Stomach (tissue), 9 donors: ENCODE data around the gene FTO. TPM values are rescaled to one million over a fixed set of nuclear protein-coding genes. Genes with fewer than 3 reads are reported as not detected.
"Not testable (repeated sequence)": the region's sequence is repeated elsewhere in the genome, so short reads cannot be mapped to it uniquely, and the experiment has no call there.

Source experiments
- DNase-seq, 2 donors: peaks; one replicate each; pipeline versions ENCODE4 v3.0.0 to v3.0.0-alpha.2; 2013 to 2019
- H3K27ac ChIP-seq, 5 donors: fragments of 200-600 bp in 4 of 5; sonication (generic) in 4 of 5; one replicate each; pipeline ENCODE4 v1.5.1; 2013 to 2019; ENCODE audit warnings: mild to moderate bottlenecking in 1 of 5, moderate library complexity in 1 of 5
- H3K27me3 ChIP-seq, 3 donors: fragments of 200-600 bp; sonication (generic); one replicate each; pipeline ENCODE4 v1.5.1; 2017 to 2019; ENCODE audit warnings: mixed run types in 1 of 3
- H3K36me3 ChIP-seq, 4 donors: fragments of 200-600 bp; sonication (generic); 1 replicate in 3 of 4; 2 replicates in 1 of 4; pipeline ENCODE4 v1.5.1; 2016 to 2019
- H3K4me1 ChIP-seq, 4 donors: fragments of 200-600 bp; sonication (generic); one replicate each; pipeline ENCODE4 v1.5.1; 2016 to 2019
- H3K4me3 ChIP-seq, 4 donors: fragments of 200-600 bp; sonication (generic) in 3 of 4; one replicate each; pipeline ENCODE4 v1.5.1; 2016 to 2019; ENCODE audit warnings: mild to moderate bottlenecking in 1 of 4
- H3K9me3 ChIP-seq, 4 donors: fragments of 200-600 bp; sonication (generic); one replicate each; pipeline ENCODE4 v1.5.1; 2016 to 2019
- EP300 ChIP-seq: sonication (generic); formaldehyde crosslinking; IDR thresholded peaks from one replicate; pipeline ENCODE4 v1.6.1; 2017; ENCODE audit warnings: antibody characterized with exemption
- POLR2A ChIP-seq, 4 donors: fragments of 450-650 bp; IDR thresholded peaks; one replicate each; pipeline ENCODE4 v1.6.1; 2016; ENCODE audit warnings: antibody characterized with exemption in 4 of 4, control low read depth in 2 of 4, mild to moderate bottlenecking in 1 of 4, moderate library complexity in 1 of 4
- POLR2AphosphoS5 ChIP-seq, 3 donors: sonication (generic); formaldehyde crosslinking; IDR thresholded peaks; one replicate each; pipeline ENCODE4 v1.6.1; 2016; ENCODE audit warnings: antibody characterized with exemption in 3 of 3
- WGBS, 5 donors: extraction: QIAGEN DNeasy Blood & Tissue Kit in 3 of 5; methylation state at CpG; one replicate each; pipeline versions ENCODE4 v1.1.5 to v1.1.7; 2013 to 2018; 5-methylcytosine and 5-hydroxymethylcytosine counted together
- intact Hi-C: fragments of 100-400 bp; cut with DNase I; formaldehyde crosslinking; loops from one replicate; pipeline ENCODE4 v1.15.1; 2023; ENCODE audit warnings: low total_unique reads
- polyA plus RNA-seq, 3 donors: library from polyadenylated mRNA; stranded (reverse); fragments of 200-250 nt; gene quantifications; one replicate each; pipeline ENCODE4 v1.2.3, GENCODE V29; 2013
- total RNA-seq, 5 donors: library from RNA; depleted of rRNA; stranded (reverse); fragments of >200 nt; gene quantifications; one replicate each; pipeline versions ENCODE4 v1.1.0 to v1.2.3, GENCODE V29; 2014 to 2016
- TF ChIP-seq, protein P1 (sequence below), 7 experiments: fragments of 450-650 bp in 4 of 7; fragments of 200-600 bp in 3 of 7; sonication (generic) in 3 of 7; IDR thresholded peaks; one replicate each; pipeline ENCODE4 v1.5.1; 2016 to 2019; ENCODE audit warnings: antibody characterized with exemption in 7 of 7, control low read depth in 2 of 7, mild to moderate bottlenecking in 1 of 7
- donor health status: healthy with polysubstance abuse.
- donor health status: Bipolar disorder and iron deficiency.
- donor health status: healthy.

The FTO gene
- total and polyA plus RNA-seq, 8 donors: 9.3 to 88.7 (median 24.6) TPM

DNA sequence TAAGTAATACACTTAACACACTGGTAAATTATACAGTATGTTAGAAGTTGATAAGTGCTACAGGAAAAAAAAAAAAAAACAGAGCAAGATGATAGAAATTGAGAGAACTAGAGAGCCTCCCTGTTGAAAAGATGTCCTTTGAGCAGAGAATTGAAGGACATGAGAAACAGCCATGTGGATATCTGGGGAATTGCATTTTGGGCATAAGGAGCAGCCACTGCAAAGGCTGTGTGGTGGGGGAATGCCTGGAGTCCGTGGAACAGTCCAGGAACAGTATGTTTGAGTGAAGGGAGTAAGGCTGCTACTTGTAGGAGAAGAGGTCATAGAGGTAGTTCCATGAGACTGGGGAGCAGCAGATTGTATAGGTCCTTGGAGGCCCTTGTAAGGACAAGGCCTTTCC lies 178.4 kb downstream of the FTO start:
- no peaks in the 10 kb centered on the region for H3K9me3 ChIP-seq
- H3K4me3 ChIP-seq: no peak overlapping the region
- TF ChIP-seq, protein P1, sequence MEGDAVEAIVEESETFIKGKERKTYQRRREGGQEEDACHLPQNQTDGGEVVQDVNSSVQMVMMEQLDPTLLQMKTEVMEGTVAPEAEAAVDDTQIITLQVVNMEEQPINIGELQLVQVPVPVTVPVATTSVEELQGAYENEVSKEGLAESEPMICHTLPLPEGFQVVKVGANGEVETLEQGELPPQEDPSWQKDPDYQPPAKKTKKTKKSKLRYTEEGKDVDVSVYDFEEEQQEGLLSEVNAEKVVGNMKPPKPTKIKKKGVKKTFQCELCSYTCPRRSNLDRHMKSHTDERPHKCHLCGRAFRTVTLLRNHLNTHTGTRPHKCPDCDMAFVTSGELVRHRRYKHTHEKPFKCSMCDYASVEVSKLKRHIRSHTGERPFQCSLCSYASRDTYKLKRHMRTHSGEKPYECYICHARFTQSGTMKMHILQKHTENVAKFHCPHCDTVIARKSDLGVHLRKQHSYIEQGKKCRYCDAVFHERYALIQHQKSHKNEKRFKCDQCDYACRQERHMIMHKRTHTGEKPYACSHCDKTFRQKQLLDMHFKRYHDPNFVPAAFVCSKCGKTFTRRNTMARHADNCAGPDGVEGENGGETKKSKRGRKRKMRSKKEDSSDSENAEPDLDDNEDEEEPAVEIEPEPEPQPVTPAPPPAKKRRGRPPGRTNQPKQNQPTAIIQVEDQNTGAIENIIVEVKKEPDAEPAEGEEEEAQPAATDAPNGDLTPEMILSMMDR (IDR thresholded peaks at IDR 0.05): no peak
- TF ChIP-seq EP300 (no peak), POLR2A (IDR thresholded peaks at IDR 0.05) (no peak), POLR2AphosphoS5 (IDR thresholded peaks at IDR 0.05) (no peak)
- H3K4me1 ChIP-seq: no peaks in the 10 kb centered on the region
- no peak for DNase-seq
- peaks cover 0 to 47% (median 31%) of the 10 kb centered on the region in 4 donors for H3K36me3 ChIP-seq
- 87 to 97% (median 96%) methylated on average over 1 of the region's 1 CpG for WGBS, 5 donors
- intact Hi-C loops: no loop called here
- no peak overlapping the region for H3K27ac ChIP-seq
- no peaks in the 10 kb centered on the region for H3K27me3 ChIP-seq

DNA sequence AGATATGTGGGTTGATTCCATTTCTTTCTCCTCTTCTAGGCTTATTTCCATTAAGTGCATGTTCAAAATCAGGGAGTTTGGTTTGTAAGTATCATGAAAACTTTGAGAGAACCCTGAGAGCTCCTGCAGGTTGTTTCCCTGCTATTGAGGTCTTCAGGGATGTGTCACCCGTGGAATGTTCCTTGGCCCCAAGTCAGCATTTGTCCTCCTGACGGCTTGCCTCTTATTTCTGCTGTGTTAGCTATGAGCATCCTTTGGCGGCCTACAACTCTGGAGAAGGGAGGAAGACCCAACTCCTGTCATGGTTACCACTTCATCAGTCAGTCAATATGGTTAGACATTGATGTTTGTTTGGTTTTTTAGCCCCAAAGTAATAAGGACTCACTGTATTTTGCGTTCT lies 180.8 kb downstream of the FTO start:
- H3K36me3 ChIP-seq: peaks cover 0 to 61% (median 45%) of the 10 kb centered on the region in 4 donors
- H3K4me1 ChIP-seq: no peaks in the 10 kb centered on the region
- intact Hi-C loops: no loop called here
- H3K9me3 ChIP-seq: no peaks in the 10 kb centered on the region
- no peak overlapping the region for H3K4me3 ChIP-seq
- 87 to 99% (median 95%) methylated on average over 4 of the region's 4 CpGs for WGBS, 5 donors
- no peak overlapping the region for H3K27ac ChIP-seq
- DNase-seq: no peak
- TF ChIP-seq POLR2A (IDR thresholded peaks at IDR 0.05) (no peak), EP300 (no peak), POLR2AphosphoS5 (IDR thresholded peaks at IDR 0.05) (no peak)
- TF ChIP-seq, protein P1 (IDR thresholded peaks at IDR 0.05): no peak
- H3K27me3 ChIP-seq: no peaks in the 10 kb centered on the region

DNA sequence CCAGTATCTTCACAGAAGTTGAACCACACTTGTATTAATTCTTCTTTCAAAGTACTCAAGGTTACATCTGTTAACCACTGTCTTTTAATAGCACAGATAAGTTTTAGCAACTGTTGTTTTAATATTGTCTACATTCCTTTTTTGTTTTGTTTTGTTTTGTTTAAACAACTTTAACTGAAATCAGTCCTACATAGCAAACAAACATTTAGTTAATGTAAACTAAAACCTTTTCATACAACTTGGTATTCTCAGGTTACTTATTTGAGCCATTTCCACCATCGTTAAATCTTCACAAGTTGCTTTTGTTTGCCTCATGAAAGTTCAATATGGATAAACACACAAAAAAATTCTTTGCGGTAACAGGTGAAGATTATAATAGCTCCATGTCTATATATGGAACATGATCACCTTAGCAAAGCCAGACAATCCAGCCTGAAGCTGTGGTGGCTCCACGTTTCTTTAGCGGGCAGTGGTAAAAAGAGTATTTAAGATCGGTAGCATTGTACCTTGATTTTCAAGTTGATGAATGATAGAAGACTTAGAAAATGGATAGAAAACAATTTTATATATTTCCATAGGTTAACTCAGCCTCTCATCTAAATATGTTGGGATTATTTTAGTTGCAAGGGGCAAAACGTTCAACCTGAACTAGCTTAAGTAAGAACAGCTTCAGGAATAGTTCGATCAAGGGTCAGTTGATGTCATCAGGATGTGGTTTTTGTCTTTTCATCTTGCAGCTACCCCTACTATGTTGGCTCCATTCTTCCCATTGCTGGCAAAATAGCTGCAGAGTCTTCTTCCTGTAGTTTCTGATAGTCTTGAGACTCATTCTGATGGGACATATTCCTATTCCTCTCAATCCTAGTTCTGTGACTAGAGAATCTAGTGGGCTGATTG lies 182.8 kb downstream of the FTO start:
- no peaks in the 10 kb centered on the region for H3K9me3 ChIP-seq
- 77 to 92% (median 83%) methylated on average over 7 of the region's 7 CpGs for WGBS, 5 donors

DNA sequence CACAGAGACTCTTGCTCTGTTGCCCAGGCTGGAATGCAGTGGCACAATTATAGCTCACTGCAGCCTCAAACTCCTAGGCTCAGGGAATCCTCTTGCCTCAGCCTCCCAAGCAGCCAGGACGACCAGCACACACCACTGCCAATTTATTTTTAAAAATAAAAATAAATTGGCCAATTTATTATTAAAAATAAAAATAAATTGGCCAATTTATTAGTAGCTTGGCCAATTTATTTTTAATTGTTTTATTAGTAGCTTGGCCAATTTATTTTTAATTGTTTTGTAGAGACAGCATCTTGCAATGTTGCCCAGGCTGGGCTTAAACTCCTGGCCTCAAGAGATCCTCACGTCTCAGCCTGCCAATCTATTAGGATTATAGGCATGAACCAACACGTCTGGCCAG lies 184.3 kb downstream of the FTO start:
- peaks cover 0 to 16% (median 7%) of the 10 kb centered on the region in 4 donors for H3K4me1 ChIP-seq
- intact Hi-C loops: no loop called here
- WGBS, 5 donors: 85 to 93% (median 86%) methylated on average over 3 of the region's 3 CpGs
- H3K27me3 ChIP-seq: no peaks in the 10 kb centered on the region
- H3K27ac ChIP-seq: no peak overlapping the region
- H3K9me3 ChIP-seq: no peaks in the 10 kb centered on the region
- H3K4me3 ChIP-seq: no peak overlapping the region
- TF ChIP-seq POLR2A (IDR thresholded peaks at IDR 0.05) (no peak), POLR2AphosphoS5 (IDR thresholded peaks at IDR 0.05) (no peak), EP300 (no peak)
- TF ChIP-seq, protein P1 (IDR thresholded peaks at IDR 0.05): no peak
- DNase-seq: no peak
- H3K36me3 ChIP-seq: peaks cover 0 to 34% (median 24%) of the 10 kb centered on the region in 4 donors

More for the DNA sequence above, 182.8 kb downstream of the FTO start:
- Histone ChIP-seq H3K4me1 (peaks cover 0 to 2% (median 0%) of the 10 kb centered on the region in 4 donors), H3K36me3 (peaks cover 0 to 46% (median 33%) of the 10 kb centered on the region in 4 donors), H3K27me3 (no peaks in the 10 kb centered on the region), H3K27ac (no peak overlapping the region), H3K4me3 (no peak overlapping the region)
- no peak for TF ChIP-seq EP300
- TF ChIP-seq, protein P1 (IDR thresholded peaks at IDR 0.05): no peak
- no peak for TF ChIP-seq POLR2AphosphoS5 (IDR thresholded peaks at IDR 0.05)
- no peak for TF ChIP-seq POLR2A (IDR thresholded peaks at IDR 0.05)
- no peak for DNase-seq
- intact Hi-C loops: no loop called here

DNA sequence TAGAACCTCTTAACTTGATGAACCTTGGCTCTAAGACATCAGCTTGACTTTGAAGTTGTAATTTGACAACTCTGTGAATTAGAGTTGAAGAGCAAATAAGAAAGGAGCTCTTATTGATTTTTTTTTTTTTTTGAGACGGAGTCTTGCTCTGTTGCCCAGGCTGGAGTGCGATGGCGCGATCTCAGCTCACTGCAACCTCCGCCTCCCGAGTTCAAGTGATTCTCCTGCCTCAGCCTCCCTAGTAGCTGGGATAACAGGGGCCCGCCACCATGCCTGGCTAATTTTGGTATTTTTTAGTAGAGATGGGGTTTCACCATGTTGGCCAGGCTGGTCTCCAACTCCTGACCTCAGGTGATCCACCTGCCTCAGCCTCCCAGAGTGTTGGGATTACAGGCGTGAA lies 186.9 kb downstream of the FTO start:
- H3K4me3 ChIP-seq, H3K9me3 ChIP-seq, DNase-seq, intact Hi-C loops, H3K27me3 ChIP-seq, H3K27ac ChIP-seq: not testable (repeated sequence)
- Histone ChIP-seq H3K36me3 (peaks cover 0 to 25% (median 20%) of the 10 kb centered on the region in 4 donors), H3K4me1 (peaks cover 5 to 37% (median 19%) of the 10 kb centered on the region in 4 donors)
- WGBS, 5 donors: 95 to 98% (median 97%) methylated on average over 8 of the region's 8 CpGs
